OCI-M1 (cell line): ENCODE data around the gene ISM1.

Source experiments
- DNase-seq: peaks from one replicate; lab custom pipeline; 2025; lab: John Stamatoyannopoulos, UW

ISM1 gene

DNA sequence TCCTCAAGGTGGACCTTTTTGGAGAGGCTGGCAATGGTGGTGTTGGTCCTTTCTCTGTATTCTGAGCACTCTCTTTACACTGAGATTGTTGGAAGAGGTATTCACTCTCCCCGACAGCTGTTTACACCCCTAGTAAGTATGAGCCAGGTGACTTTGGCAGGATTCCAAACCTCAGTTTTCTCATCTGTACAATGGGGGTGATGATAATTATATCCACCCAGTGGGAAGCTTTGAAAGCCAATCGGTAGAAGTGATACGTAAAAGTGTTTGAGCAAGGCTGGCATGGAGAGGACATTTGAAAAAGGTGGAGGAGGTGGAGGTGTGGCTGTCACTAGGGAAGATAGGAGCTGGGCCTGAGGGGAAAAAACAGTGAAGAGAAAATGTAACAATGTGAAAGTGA is 35.5 kb downstream of the ISM1 start:
- DNase-seq: no peak

DNA sequence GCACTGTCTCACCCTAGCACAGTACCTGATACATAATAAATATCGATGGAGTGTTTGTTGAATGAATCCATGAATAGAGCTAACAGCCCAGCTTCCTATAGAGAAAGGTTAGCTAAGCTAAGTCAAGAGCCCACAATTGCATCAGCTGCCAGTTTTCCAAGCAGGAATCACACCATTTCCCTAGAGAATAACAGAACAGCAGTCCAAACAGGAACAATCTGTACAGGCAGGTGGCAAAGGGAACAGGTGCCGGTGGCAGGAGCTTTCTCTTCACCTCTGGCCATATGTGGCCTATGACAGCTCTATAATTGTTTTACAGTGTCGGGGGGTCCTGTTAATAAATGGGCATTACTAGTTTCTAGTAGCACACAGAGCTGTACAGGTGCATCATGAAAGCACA is 38.8 kb downstream of the ISM1 start:
- DNase-seq: no peak

DNA sequence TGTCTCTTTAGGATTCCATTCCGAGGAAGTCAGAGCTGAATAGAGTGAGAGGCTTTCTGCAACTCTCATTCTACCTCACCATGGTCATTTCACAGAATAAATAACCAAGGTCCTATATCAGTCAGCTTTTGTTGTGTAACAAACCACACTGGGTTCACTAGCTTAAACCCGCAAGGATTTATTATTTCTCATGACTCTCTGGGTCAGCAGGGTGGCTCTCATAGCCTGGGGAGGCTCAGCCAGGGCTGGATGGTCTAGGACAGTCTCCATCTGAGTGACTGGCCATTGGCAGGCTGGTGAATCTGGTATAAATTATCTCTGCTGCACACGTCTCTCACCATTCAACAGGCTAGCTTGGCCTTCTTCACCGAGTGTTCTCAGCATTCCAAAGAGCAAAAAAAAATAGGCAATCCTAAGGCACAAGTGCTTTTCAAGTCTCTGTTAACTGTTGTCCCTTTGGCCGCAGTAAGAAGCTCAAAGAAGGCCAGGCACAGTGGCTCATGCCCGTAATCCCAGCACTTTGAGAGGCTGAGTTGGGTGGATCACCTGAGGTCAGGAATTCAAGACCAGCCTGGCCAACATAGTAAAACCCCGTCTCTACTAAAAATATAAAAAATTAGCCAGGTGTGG is 39.7 kb downstream of the ISM1 start:
- no peak for DNase-seq

DNA sequence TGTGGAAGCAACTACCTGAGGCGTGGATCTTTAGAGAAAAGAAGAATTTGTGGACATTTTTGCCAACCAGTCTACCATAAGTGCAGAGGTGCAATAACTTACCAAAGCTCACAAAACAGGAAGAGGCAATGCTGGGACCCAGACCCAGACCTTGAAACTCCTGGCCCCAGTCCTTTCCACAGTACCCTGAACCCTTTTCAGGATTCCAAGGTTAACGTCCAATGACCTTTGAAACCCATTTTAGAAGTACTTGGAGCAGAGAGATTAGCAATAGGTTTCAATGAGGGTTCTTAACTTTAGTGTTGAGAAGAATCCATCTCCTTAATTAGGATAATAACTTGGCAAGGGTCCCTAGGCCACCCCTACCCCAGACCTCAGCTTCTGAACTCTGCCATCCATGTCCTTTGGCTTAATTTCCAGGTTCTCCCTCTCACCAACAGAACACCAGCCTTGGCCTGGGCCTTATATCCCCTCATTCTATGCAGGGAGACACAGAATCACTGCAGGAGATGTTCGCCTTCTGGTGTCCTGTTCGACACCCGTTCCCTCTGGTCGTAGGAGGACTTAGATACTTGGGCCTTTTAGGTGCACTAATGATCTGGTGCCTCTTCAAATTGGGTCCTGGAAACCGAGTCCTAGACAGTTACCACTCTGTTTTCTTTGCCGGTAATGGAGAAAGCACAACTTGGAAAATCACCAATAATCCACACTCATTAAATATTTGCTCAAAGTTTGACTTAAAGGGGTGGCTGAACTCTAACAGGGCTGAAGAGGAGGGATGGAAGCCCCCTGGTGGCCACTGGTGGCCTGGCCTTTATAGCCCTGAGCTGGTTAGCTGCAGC is 40.6 kb downstream of the ISM1 start:
- peak; percentile 86 for DNase-seq

DNA sequence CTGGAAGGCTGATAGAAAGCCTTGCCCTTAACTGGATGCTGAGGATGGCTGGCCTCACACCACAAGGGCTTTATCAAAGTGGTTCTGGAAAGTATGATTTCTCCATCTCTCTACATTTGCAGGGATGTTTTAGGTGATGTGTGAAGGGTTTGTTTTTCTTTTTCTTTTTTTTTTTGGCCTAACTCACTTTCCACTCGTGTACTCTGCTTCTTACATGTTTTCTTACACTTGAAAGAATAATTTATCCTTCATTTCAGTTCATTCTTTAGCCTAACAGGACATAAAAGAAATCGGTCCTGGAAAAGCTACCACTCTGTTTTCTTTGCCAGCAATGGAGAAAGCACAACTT is 41.2 kb downstream of the ISM1 start:
- DNase-seq: no peak

DNA sequence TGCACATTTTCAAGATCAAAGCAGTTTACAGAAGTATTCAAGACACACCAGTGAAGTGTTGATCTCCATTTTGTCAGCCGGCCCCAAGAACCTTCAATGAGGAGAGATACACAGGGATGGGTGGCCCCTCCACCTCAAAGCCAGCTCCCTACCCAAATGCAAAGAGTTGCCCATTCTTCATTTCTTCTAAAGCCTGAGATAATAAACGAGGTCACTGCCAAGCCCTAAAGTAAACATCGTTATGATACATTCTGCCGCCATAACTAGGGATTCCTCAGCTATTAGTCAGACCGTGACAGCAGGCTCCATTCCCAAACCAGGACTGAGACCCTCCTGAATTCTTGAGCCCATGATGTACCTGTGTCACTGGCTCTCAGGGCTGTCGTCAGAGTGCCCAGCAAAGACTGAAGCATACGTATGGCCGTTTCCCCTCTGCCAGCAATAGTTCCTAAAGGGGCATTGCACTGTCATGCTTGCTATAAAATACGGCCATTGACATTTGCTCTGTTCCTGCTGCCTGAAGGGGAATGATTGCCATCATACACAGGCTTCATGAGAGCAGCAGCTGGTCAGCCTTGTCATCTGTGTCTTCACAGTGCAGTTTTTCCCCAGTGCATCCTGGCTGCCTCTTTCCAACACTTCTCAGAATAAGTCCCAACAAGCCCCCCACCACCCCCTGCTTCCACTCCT is 41.7 kb downstream of the ISM1 start:
- no peak for DNase-seq

DNA sequence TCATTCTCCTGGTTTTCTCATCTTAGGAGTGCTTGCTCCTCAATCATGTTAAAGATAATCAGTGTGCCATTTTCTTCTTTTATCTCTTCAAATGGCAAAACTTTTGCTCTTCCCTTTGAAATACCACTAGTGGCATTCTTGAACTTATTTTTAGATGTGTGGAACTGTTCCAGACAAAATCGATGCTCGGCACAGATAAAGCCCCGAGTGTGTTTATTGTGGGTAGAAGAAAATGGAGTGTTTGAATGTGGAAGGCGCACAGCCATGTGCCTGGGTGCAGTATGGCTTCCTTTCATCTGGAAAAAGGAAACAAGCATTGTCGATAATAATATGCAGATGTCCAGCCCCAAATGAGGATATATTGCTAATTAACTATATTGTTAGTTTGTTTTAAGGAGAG is 42.4 kb downstream of the ISM1 start:
- no peak for DNase-seq

DNA sequence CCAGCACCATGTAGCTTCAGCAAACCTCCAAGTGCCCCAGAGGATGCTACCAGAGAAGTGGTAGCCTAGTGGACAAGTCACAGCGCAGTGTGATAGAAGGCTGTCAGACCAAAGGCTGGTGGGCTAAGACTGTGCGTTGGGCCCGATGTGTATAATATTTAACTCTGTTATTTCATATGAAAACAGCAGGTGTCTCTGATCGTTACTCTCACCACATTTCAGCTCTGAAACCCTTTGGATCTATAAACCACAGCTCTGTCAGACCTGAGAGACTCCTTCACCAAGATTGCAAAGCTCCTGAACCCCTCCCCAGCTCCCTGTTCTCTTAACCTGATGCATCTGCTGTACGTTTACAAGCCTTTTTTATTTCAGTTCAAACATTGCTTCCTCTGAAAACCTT is 43.8 kb downstream of the ISM1 start:
- no peak for DNase-seq

DNA sequence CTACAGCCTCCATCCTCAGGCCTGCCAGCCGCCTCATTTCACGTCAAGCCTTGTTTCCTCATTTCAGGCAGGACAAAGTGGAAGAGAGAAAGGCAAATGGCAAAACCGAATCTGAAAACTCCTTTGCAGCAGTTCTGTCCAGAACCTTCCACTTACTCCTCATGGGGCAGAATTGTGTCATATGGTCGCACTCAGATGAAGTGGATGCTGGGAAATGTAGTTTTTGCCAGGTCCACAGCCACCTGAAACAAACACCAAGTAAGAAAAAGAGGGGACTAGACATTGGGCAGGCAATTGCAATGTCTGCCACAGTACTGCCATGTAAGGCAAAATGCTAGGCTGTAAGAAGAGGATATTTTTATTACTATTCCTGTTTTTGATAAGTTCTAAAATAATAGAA is 44.9 kb downstream of the ISM1 start:
- DNase-seq: no peak

DNA sequence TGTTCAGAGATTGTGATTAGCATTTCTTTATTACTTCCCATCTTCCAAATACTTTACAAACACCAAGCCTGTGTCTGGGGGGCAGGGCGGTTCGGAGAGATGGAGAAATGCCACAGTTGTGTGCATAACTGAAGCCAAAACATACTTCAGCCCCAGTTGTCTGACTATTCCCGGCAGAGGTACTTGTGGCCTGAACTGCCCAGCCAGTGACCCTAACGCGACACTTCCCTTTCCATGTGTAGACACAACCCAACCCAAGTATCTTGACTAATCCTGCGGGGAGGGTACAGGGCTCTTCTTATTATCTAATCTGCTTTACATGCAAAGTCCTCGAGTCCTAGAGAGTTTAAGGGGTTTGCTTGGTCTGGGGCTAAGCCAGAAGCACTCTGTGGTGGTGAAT is 46.2 kb downstream of the ISM1 start:
- DNase-seq: peak; percentile 50

DNA sequence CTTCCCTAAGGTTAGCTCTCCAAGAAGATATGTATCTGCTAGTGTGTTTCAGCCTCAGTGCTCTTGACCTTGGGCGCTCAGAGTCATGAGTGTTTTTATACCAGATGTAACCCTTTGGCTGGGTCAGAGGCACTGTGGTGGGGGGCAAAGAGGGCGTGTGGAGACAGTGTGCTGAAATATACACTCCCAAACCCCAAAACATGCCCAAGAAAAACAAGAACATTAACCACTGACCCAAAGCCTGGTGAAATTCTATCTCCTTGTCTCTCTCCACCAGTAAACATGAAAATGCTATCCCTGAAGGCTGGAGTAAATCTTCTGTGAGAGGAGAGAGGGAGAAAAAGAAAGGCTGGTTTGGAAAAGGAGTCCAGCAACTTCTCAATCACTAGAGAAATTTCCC is 47.9 kb downstream of the ISM1 start:
- DNase-seq: no peak

DNA sequence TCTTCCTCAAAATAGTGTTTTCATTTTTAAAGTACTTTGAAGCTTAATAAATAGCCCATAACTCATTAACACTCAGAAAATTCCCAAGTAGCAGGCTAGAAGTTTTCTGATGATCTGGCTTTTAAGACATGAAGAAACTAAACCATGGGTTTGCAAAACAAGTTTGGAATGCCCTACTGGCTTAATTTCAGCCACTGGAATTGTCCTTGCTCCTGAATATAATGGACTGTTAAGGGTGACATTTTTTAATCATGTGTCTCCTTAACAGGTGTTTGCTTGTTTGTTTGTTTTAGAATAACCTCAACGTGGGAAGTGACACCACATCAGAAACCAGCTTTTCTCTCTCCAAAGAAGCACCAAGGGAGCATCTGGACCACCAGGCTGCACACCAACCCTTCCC is 49.1 kb downstream of the ISM1 start:
- DNase-seq: no peak

DNA sequence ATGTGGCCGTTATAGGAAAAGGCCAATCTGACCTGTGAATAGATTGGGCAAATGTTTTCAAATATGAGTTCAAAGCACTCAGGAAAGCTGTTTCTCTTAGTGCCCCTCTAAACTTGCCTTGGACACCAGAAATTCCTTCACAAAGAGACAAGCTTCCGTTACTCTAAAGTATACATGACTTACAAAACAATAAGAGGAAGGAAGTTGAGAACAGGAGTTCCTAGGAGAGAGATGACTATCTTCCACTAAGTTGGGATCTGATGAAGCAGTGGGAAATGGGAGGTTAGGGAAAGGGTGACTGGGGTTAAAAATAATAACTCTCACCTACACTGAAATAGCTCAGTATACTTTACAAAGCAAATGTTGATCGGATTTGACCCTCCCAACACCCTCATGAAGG is 50.0 kb downstream of the ISM1 start:
- no peak for DNase-seq

DNA sequence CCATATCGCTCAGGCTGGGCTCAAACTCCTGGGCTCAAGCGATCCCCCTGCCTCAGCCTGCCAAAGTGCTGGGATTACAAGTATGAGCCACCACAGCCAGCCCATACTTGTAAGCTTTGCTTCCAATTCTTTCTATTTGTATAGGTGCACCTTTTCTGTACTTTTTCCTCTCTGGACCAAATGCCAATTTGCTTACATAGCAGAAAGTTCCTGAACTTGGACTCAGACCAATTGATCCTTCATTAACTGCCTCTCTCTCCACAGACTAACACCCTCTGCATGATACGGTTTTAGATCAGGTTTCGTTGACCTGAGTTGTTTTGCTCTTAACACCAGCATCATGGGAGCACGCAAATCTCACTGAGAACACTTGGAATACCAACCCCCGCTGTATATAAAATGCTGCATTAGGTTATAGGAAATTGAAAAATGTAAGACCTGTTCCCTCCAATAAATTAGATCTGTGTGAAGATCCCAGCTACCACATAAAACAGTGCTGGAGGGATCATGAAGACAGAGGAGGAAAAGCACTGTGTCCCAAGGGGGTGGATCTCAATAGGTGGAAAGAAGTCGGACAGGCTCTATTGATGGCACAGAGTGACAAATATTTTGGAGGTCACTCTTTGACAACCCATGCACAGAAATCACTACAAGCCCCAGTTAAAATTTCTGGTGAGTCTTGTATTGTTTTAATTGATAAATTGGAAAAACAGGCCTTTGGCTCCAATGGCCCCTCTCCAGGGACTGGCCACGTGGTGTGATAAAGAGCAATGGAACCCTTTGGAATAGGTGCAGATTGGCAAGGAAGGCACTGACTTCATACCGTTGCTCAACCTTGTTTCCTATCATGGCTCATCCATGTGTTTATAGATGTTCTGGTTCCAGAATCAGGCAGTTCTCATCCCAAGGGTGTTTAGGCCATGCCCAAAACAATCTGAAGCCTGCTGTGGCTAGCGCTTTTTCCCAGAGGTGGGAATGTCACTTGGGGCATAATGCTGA is 51.2 kb downstream of the ISM1 start:
- DNase-seq: no peak

DNA sequence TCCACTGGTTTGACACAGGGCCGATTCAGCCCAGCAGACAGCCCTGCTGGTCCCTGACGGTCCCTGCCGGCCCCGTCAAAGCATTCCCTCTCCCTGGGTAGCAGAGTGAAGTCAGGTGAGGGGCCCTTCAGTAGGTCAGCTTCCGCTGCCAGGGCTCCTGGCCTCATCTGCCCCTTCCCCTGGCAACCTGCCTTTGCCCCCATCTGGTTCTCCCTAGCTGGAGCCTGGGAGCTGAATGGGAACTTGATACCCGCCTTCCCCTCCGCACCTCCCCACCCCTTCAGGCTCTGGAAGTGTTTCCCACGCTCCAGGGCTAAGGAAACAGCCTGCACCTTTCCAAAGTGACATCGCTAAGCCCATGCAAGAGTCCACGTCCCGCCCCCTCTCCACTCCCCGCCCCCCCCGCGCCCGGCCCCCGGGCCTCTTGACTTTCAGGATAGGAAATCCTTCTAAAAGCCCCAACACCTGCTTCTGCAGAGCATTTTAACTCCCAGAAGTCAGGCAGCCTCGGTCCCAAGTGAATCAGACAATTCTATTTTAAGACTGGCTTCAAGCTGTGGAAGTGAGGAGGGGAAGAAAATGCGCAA is 53.3 kb downstream of the ISM1 start:
- no peak for DNase-seq

DNA sequence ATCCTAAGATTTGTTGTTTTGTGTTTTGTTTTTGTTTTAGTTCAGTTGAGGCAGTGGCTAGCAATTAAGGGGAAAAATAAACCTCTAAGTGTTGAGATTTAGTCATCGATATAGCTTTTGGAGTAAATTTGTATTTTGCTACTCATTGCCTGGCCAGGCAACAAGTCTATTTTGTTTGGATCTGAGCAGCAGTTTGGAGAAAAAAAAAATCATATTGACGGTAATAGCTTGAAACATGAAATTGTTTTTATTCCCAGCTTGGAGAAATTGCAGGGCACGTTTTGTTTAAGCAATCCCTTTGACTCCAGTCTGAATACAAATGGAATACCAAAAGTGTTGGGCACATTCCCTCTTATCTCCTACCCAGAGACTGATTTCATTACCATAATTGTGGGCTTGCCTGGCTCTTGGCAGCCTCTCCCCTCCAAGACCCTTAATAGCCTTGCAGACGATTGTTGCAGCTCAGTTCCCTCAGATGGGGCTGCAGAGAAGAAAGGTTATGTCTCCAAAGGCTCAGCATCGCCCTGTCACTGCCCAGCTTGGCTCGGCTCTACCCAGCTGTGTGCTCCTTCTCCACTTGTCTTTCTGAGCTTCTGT is 56.0 kb downstream of the ISM1 start:
- DNase-seq: no peak

DNA sequence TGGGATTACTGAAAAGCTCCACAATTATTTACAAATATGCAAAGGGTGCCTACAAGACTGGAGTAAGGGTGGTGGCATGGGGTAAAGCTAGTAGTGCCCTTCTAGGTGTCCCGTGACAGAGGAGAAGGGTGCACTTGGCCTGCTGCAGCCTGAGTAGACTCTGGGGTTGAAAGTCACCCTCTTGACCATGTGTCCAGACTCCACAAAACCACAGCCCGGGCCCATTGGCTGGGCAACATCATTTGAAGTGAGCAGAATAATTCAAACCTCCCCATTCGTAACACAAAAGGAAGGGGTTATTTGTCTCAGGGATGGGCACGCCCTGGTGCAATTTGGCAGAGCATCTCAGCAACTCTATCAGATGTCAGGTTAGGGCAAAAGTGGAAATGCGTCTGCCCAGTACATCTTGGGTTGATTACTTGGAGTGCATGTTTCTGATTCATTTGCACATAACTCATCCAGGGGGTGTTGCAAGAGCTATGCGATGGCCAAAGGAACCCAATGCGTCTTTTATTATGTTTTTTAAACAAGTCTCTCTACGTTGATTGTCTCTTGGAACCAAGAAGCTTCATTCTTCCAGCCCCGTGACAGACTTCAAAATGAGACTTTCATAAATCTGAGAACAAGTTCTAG is 56.7 kb downstream of the ISM1 start:
- no peak for DNase-seq

DNA sequence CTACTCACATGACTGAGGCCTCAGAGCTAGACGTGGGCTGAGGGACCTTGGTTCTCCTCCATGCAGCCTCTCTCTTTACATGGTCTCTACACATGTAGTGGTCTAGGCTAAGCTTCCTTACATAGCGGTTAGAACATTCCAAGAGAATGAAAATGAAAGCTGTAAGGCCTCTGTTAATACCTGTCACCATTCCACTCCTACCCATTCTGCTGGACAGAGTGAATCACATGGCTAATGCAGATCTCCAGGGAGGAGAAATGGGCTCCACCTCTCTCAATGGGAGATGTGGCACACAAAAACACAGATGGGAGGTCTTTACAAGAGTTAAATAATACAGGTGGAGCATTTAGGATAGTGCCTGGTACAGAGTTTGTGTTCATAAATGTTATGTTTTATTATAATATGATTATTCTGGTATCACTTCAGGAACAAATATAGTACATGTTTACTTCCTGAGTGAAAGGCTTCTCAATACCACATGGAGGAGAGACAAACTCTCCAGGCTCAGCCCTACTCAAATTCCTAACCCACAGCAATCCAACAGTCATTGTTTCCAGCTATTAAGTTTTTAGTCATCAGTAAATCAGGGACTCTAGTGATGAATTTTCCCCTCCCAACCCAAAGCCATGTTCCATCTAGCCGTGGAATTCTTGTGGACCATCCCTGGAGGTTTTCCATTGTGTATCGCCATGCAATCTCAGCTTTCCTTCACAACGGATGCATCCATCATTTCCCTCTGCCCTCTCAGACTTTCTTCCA is 57.9 kb downstream of the ISM1 start:
- DNase-seq: no peak

DNA sequence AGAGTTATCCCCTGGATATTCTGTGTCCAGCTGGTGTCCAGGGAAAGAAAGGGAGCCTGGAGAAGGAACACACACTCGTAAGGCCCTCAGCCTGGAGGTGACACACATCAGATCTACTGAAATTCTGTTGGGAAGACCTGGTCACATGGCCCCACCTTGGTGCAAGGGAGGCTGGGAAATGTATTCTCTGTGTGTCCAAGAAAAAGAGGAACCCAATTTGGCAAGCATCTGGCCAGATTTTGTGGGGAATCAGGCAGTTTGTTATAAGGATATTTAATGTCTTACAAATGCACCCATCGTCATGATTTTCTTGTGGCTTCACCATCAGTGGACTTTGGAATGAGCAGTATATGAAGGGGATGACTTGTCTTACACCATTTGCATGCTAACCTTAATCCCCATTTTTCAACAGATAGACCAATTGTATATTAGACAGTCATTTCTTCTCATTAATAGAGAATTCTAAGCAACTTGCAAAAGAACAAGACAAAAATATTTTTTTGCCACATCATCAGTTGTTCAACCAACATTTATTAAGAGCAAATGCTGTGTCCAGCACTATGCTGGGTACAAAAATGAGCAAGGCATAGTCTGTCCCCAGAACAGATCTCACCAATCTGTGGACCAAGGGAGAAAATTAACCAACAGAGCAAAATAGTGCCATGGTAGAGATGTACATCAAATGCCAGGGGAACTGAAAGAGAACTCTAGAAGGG is 59.7 kb downstream of the ISM1 start:
- DNase-seq: peak; percentile 11
